Thoracic aorta (tissue), 2 donors: ENCODE measurements around the gene ADM2. TPM values are rescaled to one million over a fixed set of nuclear protein-coding genes. Genes with fewer than 3 reads are reported as not detected.

Source experiments
- ATAC-seq: fragments of 150-250 bp; one replicate; pipeline ENCODE4 v1.8.0; 2017; ENCODE audit warnings: low read depth; ENCODE audit not compliant: insufficient number of reproducible peaks, low FRiP score
- DNase-seq: peaks from one replicate; pipeline ENCODE4 v3.0.0-alpha.2; 2020; ENCODE audit warnings: low spot score
- H3K27ac ChIP-seq, 2 donors: fragments of 200-600 bp; sonication (generic); 1 replicate in 1 of 2; 2 replicates in 1 of 2; pipeline ENCODE4 v1.5.1; 2016; ENCODE audit warnings: mild to moderate bottlenecking in 2 of 2, moderate library complexity in 2 of 2
- H3K27me3 ChIP-seq: fragments of 200-600 bp; sonication (generic); replicated peaks from 2 replicates; pipeline ENCODE4 v1.6.0; 2016; ENCODE audit warnings: mild to moderate bottlenecking; ENCODE audit not compliant: insufficient read depth
- H3K36me3 ChIP-seq: fragments of 200-600 bp; sonication (generic); one replicate; pipeline ENCODE4 v1.5.1; 2016
- H3K4me1 ChIP-seq, 2 donors: fragments of 200-600 bp; sonication (generic); 1 replicate in 1 of 2; 2 replicates in 1 of 2; pipeline versions ENCODE4 v1.5.1 to v1.6.0; 2016; ENCODE audit warnings: low read depth in 2 of 2, mild to moderate bottlenecking in 1 of 2; ENCODE audit not compliant: control insufficient read depth in 1 of 2
- H3K4me3 ChIP-seq: fragments of 200-600 bp; sonication (generic); 2 replicates; pipeline ENCODE4 v1.5.1; 2016; ENCODE audit warnings: mild to moderate bottlenecking
- H3K9me3 ChIP-seq: fragments of 200-600 bp; sonication (generic); 2 replicates; pipeline ENCODE4 v1.5.1; 2016
- total RNA-seq, 2 donors: library from RNA; depleted of rRNA; stranded (reverse); fragments of >200 nt; gene quantifications; one replicate each; pipeline versions ENCODE4 v1.1.0 to v1.2.3, GENCODE V29; 2016
- TF ChIP-seq, protein P1 (sequence below): fragments of 200-600 bp; sonication (generic); IDR thresholded peaks from one replicate; pipeline ENCODE4 v1.5.1; 2019; ENCODE audit warnings: antibody characterized with exemption

ADM2 gene
- total RNA-seq, 2 donors from 2014 or later = 0.14 TPM; not detected in 1

DNA sequence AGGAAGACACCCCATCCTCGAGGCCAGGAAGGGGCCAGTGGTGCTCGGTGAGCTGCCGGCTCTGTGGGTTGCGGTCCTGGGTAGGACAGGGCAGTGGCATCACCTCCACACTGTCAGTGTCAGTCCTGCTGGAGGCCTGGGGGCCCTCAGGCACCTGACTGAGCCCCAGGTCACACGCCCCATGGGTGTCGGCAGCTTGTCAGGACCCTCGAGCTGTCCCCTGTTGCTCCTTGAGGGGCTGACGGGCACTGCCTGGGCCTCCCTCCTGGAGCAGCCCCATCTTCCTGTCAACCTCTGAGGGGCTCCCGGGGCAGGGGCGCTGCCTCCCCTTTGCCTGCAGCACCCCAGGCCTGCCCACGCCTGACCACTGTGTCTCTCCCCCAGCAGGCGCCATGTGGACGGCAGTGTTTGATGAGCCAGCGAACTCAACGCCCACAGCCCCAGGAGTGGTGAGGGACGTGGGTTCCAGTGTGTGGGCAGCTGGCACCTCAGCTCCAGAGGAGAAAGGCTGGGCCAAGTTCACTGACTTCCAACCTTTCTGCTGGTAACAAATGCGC lies 42.0 kb upstream of the ADM2 start:
- ATAC-seq = no peak
- peaks cover 65% of the 10 kb centered on the region for H3K36me3 ChIP-seq

GRCh38 chr22:50439871-50440331 lies 41.4 kb upstream of the ADM2 start:
- DNase-seq = no peak
- H3K27ac ChIP-seq = no peak overlapping the region
- H3K4me1 ChIP-seq = no peaks in the 10 kb centered on the region
- H3K9me3 ChIP-seq = no peaks in the 10 kb centered on the region
- no peak for ATAC-seq
- H3K4me3 ChIP-seq = no peak overlapping the region
- TF ChIP-seq, protein P1, sequence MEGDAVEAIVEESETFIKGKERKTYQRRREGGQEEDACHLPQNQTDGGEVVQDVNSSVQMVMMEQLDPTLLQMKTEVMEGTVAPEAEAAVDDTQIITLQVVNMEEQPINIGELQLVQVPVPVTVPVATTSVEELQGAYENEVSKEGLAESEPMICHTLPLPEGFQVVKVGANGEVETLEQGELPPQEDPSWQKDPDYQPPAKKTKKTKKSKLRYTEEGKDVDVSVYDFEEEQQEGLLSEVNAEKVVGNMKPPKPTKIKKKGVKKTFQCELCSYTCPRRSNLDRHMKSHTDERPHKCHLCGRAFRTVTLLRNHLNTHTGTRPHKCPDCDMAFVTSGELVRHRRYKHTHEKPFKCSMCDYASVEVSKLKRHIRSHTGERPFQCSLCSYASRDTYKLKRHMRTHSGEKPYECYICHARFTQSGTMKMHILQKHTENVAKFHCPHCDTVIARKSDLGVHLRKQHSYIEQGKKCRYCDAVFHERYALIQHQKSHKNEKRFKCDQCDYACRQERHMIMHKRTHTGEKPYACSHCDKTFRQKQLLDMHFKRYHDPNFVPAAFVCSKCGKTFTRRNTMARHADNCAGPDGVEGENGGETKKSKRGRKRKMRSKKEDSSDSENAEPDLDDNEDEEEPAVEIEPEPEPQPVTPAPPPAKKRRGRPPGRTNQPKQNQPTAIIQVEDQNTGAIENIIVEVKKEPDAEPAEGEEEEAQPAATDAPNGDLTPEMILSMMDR = no peak
- H3K36me3 ChIP-seq = peaks cover 63% of the 10 kb centered on the region
- no peaks in the 10 kb centered on the region for H3K27me3 ChIP-seq

More for the DNA sequence above, 42.0 kb upstream of the ADM2 start:
- no peak for DNase-seq
- Histone ChIP-seq H3K9me3 (no peaks in the 10 kb centered on the region), H3K27me3 (no peaks in the 10 kb centered on the region), H3K27ac (no peak overlapping the region), H3K4me3 (no peak overlapping the region), H3K4me1 (no peaks in the 10 kb centered on the region)
- TF ChIP-seq, protein P1 = no peak

- H3K36me3 ChIP-seq = peaks cover 55% of the 10 kb centered on the region
- H3K4me1 ChIP-seq = no peaks in the 10 kb centered on the region
- H3K9me3 ChIP-seq = no peaks in the 10 kb centered on the region
- no peak for ATAC-seq
- TF ChIP-seq, protein P1 = no peak
- H3K27ac ChIP-seq = no peak overlapping the region
- DNase-seq = no peak
- no peaks in the 10 kb centered on the region for H3K27me3 ChIP-seq
- H3K4me3 ChIP-seq = no peak overlapping the region
These were observed 40.6 kb upstream of the ADM2 start for GRCh38 chr22:50440544-50441249.

GRCh38 chr22:50441428-50441993 lies 39.8 kb upstream of the ADM2 start:
- no peaks in the 10 kb centered on the region for H3K9me3 ChIP-seq
- TF ChIP-seq, protein P1 = no peak

DNA sequence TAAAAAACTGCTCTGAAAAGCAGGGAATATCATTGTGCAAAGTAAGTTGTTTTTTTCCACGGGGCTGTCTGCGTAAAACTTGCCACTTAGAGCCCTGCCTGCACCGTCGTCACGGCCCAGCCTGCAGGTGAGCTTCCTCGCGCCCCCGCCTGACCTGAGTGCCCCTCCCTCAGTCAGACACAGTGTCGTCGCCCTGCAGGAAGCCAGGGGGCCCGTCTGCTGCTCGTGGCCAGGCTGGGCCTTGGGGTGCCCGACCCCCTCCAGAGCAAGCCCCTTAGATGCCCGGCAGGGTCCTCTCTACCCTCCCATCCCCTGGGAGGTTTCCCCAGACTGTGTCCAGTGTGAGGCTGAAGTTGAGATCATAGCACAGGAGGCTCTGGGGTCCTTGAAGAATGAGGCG lies 38.1 kb upstream of the ADM2 start:
- no peak for ATAC-seq
- H3K27ac ChIP-seq = no peak overlapping the region
- peaks cover 52% of the 10 kb centered on the region for H3K36me3 ChIP-seq

More at GRCh38 chr22:50441428-50441993, 39.8 kb upstream of the ADM2 start:
- H3K4me3 ChIP-seq = no peak overlapping the region
- no peak for ATAC-seq
- H3K27me3 ChIP-seq = no peaks in the 10 kb centered on the region
- H3K4me1 ChIP-seq = no peaks in the 10 kb centered on the region
- DNase-seq = no peak
- H3K36me3 ChIP-seq = peaks cover 50% of the 10 kb centered on the region
- H3K27ac ChIP-seq = no peak overlapping the region

More for the DNA sequence above, 38.1 kb upstream of the ADM2 start:
- Histone ChIP-seq H3K4me3 (no peak overlapping the region), H3K27me3 (no peaks in the 10 kb centered on the region), H3K4me1 (no peaks in the 10 kb centered on the region), H3K9me3 (no peaks in the 10 kb centered on the region)
- TF ChIP-seq, protein P1 = no peak
- no peak for DNase-seq
